B cell (primary cell): ENCODE results near the gene RNASEH2C. TPM values are rescaled to one million over a fixed set of nuclear protein-coding genes. Genes with fewer than 3 reads are reported as not detected.
A peak's percentile ranks its signal among the peaks of the same experiment; 100 is the strongest.

Source experiments
- ATAC-seq: fragments of 200-7000 bp; cut with Tn5 transposase; one replicate; pipeline ENCODE4 v1.10.0; 2021; ENCODE audit warnings: low read depth, mild to moderate bottlenecking, moderate number of reproducible peaks, moderate library complexity
- CTCF ChIA-PET: fragments of 350-600 bp; sonication (Branson Sonifier 250); formaldehyde crosslinking; loops from one replicate; lab custom pipeline; 2021; ENCODE audit warnings: antibody characterized with exemption, inconsistent platforms; lab: Charles Lee
- POLR2A ChIA-PET: fragments of 350-600 bp; sonication (Branson Sonifier 250); formaldehyde crosslinking; loops from one replicate; lab custom pipeline; 2021; ENCODE audit warnings: antibody characterized with exemption; lab: Charles Lee
- DNase-seq: peaks from one replicate; pipeline ENCODE4 v3.0.0; 2013
- H2AFZ ChIP-seq: 2 replicates; pipeline ENCODE4 v1.6.1; 2012; ENCODE audit warnings: mild to moderate bottlenecking, low read depth, low read length; ENCODE audit not compliant: insufficient read depth, poor library complexity, severe bottlenecking
- H3K27ac ChIP-seq, 2 donors: 1 replicate in 1 of 2; 2 replicates in 1 of 2; pipeline ENCODE4 v1.5.1; 2012 to 2013; ENCODE audit warnings: low read length in 2 of 2, mild to moderate bottlenecking in 2 of 2, moderate library complexity in 1 of 2
- H3K27me3 ChIP-seq, 4 experiments: fragments of 200-600 bp in 1 of 4; sonication (generic) in 1 of 4; replicated peaks in 1 of 4; 1 replicate in 2 of 4; 2 replicates in 2 of 4; pipeline versions ENCODE4 v1.6.1 to v1.7.0; 2013 to 2016; ENCODE audit warnings: low read length in 3 of 4, mild to moderate bottlenecking in 2 of 4, mixed read lengths in 1 of 4, moderate library complexity in 1 of 4; ENCODE audit not compliant: insufficient read depth in 4 of 4, control insufficient read depth in 3 of 4; ENCODE audit errors: control extremely low read depth in 1 of 4
- H3K36me3 ChIP-seq, 2 experiments: replicated peaks in 1 of 2; 1 replicate in 1 of 2; 2 replicates in 1 of 2; pipeline versions ENCODE4 v1.6.1 to v1.7.1; 2013; ENCODE audit warnings: low read length in 1 of 2; ENCODE audit not compliant: insufficient read depth in 2 of 2, control insufficient read depth in 1 of 2; ENCODE audit errors: control extremely low read depth in 1 of 2, extremely low read depth in 1 of 2
- H3K4me1 ChIP-seq, 2 donors: fragments of 200-600 bp in 1 of 2; sonication (generic) in 1 of 2; 1 replicate in 1 of 2; 2 replicates in 1 of 2; pipeline versions ENCODE4 v1.5.1 to v1.6.1; 2013 to 2017; ENCODE audit warnings: low read length in 2 of 2; ENCODE audit not compliant: control insufficient read depth in 2 of 2, insufficient read depth in 2 of 2
- H3K4me2 ChIP-seq: replicated peaks from 2 replicates; pipeline ENCODE3; 2012; ENCODE audit warnings: mild to moderate bottlenecking, low read depth, low read length; ENCODE audit not compliant: poor library complexity, severe bottlenecking
- H3K4me3 ChIP-seq, 5 experiments: fragments of 200-600 bp in 1 of 5; sonication (generic) in 1 of 5; 1 replicate in 3 of 5; 2 replicates in 2 of 5; pipeline versions ENCODE4 v1.5.1 to v1.7.0; 2011 to 2016; ENCODE audit warnings: low read length in 4 of 5, mild to moderate bottlenecking in 4 of 5, low read depth in 2 of 5, control low read depth in 1 of 5, moderate library complexity in 1 of 5; ENCODE audit not compliant: insufficient read depth in 1 of 5; ENCODE audit errors: control extremely low read depth in 1 of 5, extremely low read depth in 1 of 5
- H3K79me2 ChIP-seq: fragments of 200-600 bp; sonication (generic); one replicate; pipeline ENCODE4 v1.6.0; 2016; ENCODE audit warnings: low read length; ENCODE audit not compliant: control insufficient read depth, insufficient read depth
- H3K9ac ChIP-seq: fragments of 200-600 bp; sonication (generic); 2 replicates; pipeline ENCODE4 v1.6.1; 2017; ENCODE audit warnings: mild to moderate bottlenecking, low read length, moderate library complexity
- H3K9me3 ChIP-seq, 3 donors: one replicate each; pipeline versions ENCODE4 v1.6.1 to v1.7.1; 2013; ENCODE audit warnings: low read length in 2 of 3; ENCODE audit not compliant: control insufficient read depth in 2 of 3, insufficient read depth in 1 of 3; ENCODE audit errors: control extremely low read depth in 1 of 3
- H4K20me1 ChIP-seq: 2 replicates; pipeline ENCODE4 v1.6.0; 2012; ENCODE audit warnings: mild to moderate bottlenecking, low read length; ENCODE audit not compliant: insufficient read depth, control insufficient read depth, poor library complexity, severe bottlenecking
- H3K27ac Mint-ChIP-seq: one replicate; pipeline ENCODE4 v1.8.0; 2021; ENCODE audit warnings: mixed read lengths
- H3K27me3 Mint-ChIP-seq: one replicate; pipeline ENCODE4 v1.8.0; 2021; ENCODE audit warnings: mixed read lengths
- H3K4me1 Mint-ChIP-seq: one replicate; pipeline ENCODE4 v1.8.0; 2021; ENCODE audit warnings: mixed read lengths
- H3K4me3 Mint-ChIP-seq: one replicate; pipeline ENCODE4 v1.8.0; 2021; ENCODE audit warnings: mixed read lengths
- H3K9me3 Mint-ChIP-seq: one replicate; pipeline ENCODE4 v1.8.0; 2022; ENCODE audit warnings: mixed read lengths; ENCODE audit not compliant: insufficient read depth
- CTCF ChIP-seq: fragments of 200-600 bp; IDR thresholded peaks from one replicate; pipeline ENCODE4 v1.8.0; 2022; ENCODE audit warnings: antibody characterized with exemption, mild to moderate bottlenecking
- EZH2 ChIP-seq: IDR thresholded peaks from 2 replicates; pipeline ENCODE4 v1.6.1; 2012; ENCODE audit warnings: borderline replicate concordance, low read depth, mild to moderate bottlenecking, moderate library complexity, low read length; ENCODE audit not compliant: insufficient read depth, poor library complexity, severe bottlenecking
- WGBS: methylation state at CpG from one replicate; pipeline ENCODE4 v1.1.5; 2013; ENCODE audit warnings: missing lambda C conversion rate; ENCODE audit not compliant: insufficient coverage; 5-methylcytosine and 5-hydroxymethylcytosine counted together
- intact Hi-C: fragments of 100-400 bp; cut with micrococcal nuclease; formaldehyde crosslinking; loops from one replicate; pipeline ENCODE4 v1.10.0; 2022
- polyA plus RNA-seq: library from polyadenylated mRNA; depleted of rRNA; stranded (reverse); fragments of >200 nt; gene quantifications from 2 replicates; pipeline ENCODE4 v1.2.3, GENCODE V29; 2012
- total RNA-seq, 2 donors: library from RNA; stranded (reverse); fragments of 120-200 nt in 1 of 2; gene quantifications; 1 replicate in 1 of 2; 2 replicates in 1 of 2; pipeline versions ENCODE4 v1.2.3 to v1.2.4, GENCODE V29; 2013 to 2022

The RNASEH2C gene
- total and polyA plus RNA-seq, 2 donors (not counting 1 experiment from before 2014, with no cell fraction given) = 75.3 to 95.0 TPM

GRCh38 chr11:65711785-65712632, 8.6 kb downstream of the RNASEH2C start, which contains the start of gene KAT5:
KAT5 (plus strand) TSS chr11:65712252; CDS start chr11:65712268, 16 bp downstream.
- H3K27ac Mint-ChIP-seq = peak within 1 kb of the TSS; percentile 99
- Histone ChIP-seq H2AFZ (peak within 1 kb of the TSS; percentile 100), H3K9ac (peak within 1 kb of the TSS; percentile 99), H3K27me3 (no peaks in the 10 kb centered on the region), H3K36me3 (peaks cover 0 to 39% of the 10 kb centered on the region in 2 experiments), H3K4me2 (peak within 1 kb of the TSS; percentile 90), H3K9me3 (no peaks in the 10 kb centered on the region), H3K4me3 (peak within 1 kb of the TSS; percentile 41 to 94 (median 84)), H3K27ac (peak within 1 kb of the TSS; percentile 98 to 99), H3K79me2 (peaks cover 21% of the 10 kb centered on the region), H3K4me1 (peaks cover 10 to 17% of the 10 kb centered on the region in 2 donors), H4K20me1 (peaks cover 18% of the 10 kb centered on the region)
- peaks cover 27% of the 10 kb centered on the region for H3K4me1 Mint-ChIP-seq
- H3K9me3 Mint-ChIP-seq = no peaks in the 10 kb centered on the region
- DNase-seq = peak; percentile 100
- H3K27me3 Mint-ChIP-seq = no peaks in the 10 kb centered on the region
- under 1% methylated on average over 65 of the region's 65 CpGs for WGBS
- peak; percentile 82 for ATAC-seq
- POLR2A ChIA-PET = interaction anchor here (0.5 to 2.6 kb wide), 24 partner anchors 9 to 344 kb away, joined by 3 to 28 read pairs (median 5); partner anchors contain the start of genes AP5B1, CCDC85B, FAM89B and PCNX3
- H3K4me3 Mint-ChIP-seq = peak within 1 kb of the TSS; percentile 92
- TF ChIP-seq CTCF (peak; percentile 98), EZH2 (no peak)
- CTCF ChIA-PET = interaction anchor here (0.7 to 2.9 kb wide), 45 partner anchors 8 to 428 kb away, joined by 3 to 49 read pairs (median 5); partner anchors contain the start of genes AP5B1, CCDC85B, FIBP and MUS81
- intact Hi-C loops = loop anchor here (1.0 to 5.0 kb wide), 13 partner anchors 8 to 555 kb away; partner anchors contain the start of genes AP5B1, CCDC85B, CFL1 and MAP3K11
